ENCODE results near the gene FOSL2. TPM values are rescaled to one million over a fixed set of nuclear protein-coding genes. Genes with fewer than 3 reads are reported as not detected.

FOSL2 gene
- total and polyA plus RNA-seq, 10 of the 15 experiments (the other 5 are each of a cell fraction or from before 2014, with no cell fraction given): 0.05 to 1.3 (median 0.34) TPM

- ChIA-PET POLR2A (no interaction called here), SMC1A (ENCODE audit: uncharacterized antibody, unreplicated experiment) (interaction anchor here (1.2 kb wide), 1 partner anchor 31 kb away, joined by 3 read pairs; no protein-coding TSS in a partner anchor), RAD21 (ENCODE audit: unreplicated experiment) (no interaction called here), CTCF (interaction anchor here (1.3 kb wide), 1 partner anchor 10 kb away, joined by 4 read pairs; no protein-coding TSS in a partner anchor)
- in situ Hi-C loops (cut with MboI) (no loop called here), intact Hi-C loops (cut with micrococcal nuclease; ENCODE audit: unreplicated experiment) (no loop called here)
- Histone ChIP-seq H3K4me2 (ENCODE audit: control insufficient read depth, insufficient read depth) (no peak overlapping the region), H3K27ac (ENCODE audit: control insufficient read depth, insufficient read depth) (no peak overlapping the region), H3K4me3 (no peak overlapping the region), H2AFZ (ENCODE audit: control insufficient read depth, low read depth, low read length) (no peak overlapping the region), H4K20me1 (ENCODE audit: control insufficient read depth, insufficient read depth) (no peaks in the 10 kb centered on the region), H3K27me3 (replicated peaks in 1 of 2; ENCODE audit: control insufficient read depth in 2 of 2, insufficient read depth in 2 of 2, low read length in 1 of 2) (no peaks in the 10 kb centered on the region), H3K9ac (ENCODE audit: control insufficient read depth, insufficient read depth, low read length) (no peak overlapping the region), H3K9me3 (replicated peaks; ENCODE audit: control insufficient read depth, insufficient read depth, low read length) (no peaks in the 10 kb centered on the region), H3K36me3 (ENCODE audit: control insufficient read depth in 2 of 2, insufficient read depth in 2 of 2, low read length in 1 of 2) (no peaks in the 10 kb centered on the region), H3K4me1 (ENCODE audit: control insufficient read depth, insufficient read depth, low read length) (no peaks in the 10 kb centered on the region), H3K79me2 (ENCODE audit: control insufficient read depth, insufficient read depth, low read length) (no peaks in the 10 kb centered on the region)
- 64% methylated on average over 11 of the region's 11 CpGs for WGBS (ENCODE audit: insufficient coverage, insufficient replicate concordance, low lambda C conversion rate, missing lambda C conversion rate)
- ATAC-seq: no peak
- no peak for DNase-seq (ENCODE audit: low read depth, low spot score)
- TF ChIP-seq KAT2A (conservative IDR thresholded peaks at IDR 0.05; ENCODE audit: control insufficient read depth, low read depth, low read length) (no peak), RELB (IDR thresholded peaks at IDR 0.05; ENCODE audit: low read depth) (no peak), FOXK2 (IDR thresholded peaks at IDR 0.05) (no peak), SP1 (IDR thresholded peaks at IDR 0.05; ENCODE audit: low read depth, low read length) (no peak), PAX5 (IDR thresholded peaks at IDR 0.05; ENCODE audit: borderline replicate concordance, low read depth, low read length) (no peak), SMAD5 (IDR thresholded peaks at IDR 0.05; ENCODE audit: low read depth) (no peak), SMC3 (IDR thresholded peaks at IDR 0.05; ENCODE audit: borderline replicate concordance, low read length) (no peak), PML (IDR thresholded peaks at IDR 0.05; ENCODE audit: low read length) (no peak), RBBP5 (conservative IDR thresholded peaks at IDR 0.05) (no peak), GABPA (IDR thresholded peaks at IDR 0.05; ENCODE audit: low read depth) (no peak)
- BruUV-seq (replicated peaks): no TSS peak
- no peak for FAIRE-seq
Observed at GRCh38 chr2:28404086-28404485, 11.4 kb downstream of the FOSL2 start.

Data from GM12878 (cell line).